ENCODE measurements around the gene RAD51B. TPM values are rescaled to one million over a fixed set of nuclear protein-coding genes. Genes with fewer than 3 reads are reported as not detected.
A peak's percentile ranks its signal among the peaks of the same experiment; 100 is the strongest.

RAD51B gene
- total and polyA plus RNA-seq, 9 of the 15 experiments (the other 6 are each of a cell fraction or from before 2014, with no cell fraction given) = 8.5 to 17.3 (median 11.3) TPM

GRCh38 chr14:68576496-68577244, 757.1 kb downstream of the RAD51B start:
- H3K9me3 ChIP-seq (replicated peaks; ENCODE audit: control insufficient read depth, insufficient read depth, low read depth, low read length) = no peaks in the 10 kb centered on the region
- H3K9ac ChIP-seq (ENCODE audit: insufficient read depth in 1 of 2, low read depth in 2 of 2, low read length in 2 of 2) = no peak overlapping the region
- no peak overlapping the region for H3K27ac ChIP-seq (ENCODE audit: extremely low read depth, low read depth, low read length)
- H3K4me3 ChIP-seq = no peak overlapping the region
- in situ Hi-C loops (cut with MboI) (no loop called here), intact Hi-C loops (cut with micrococcal nuclease) (no loop called here)
- no peaks in the 10 kb centered on the region for H4K20me1 ChIP-seq (replicated peaks; ENCODE audit: control insufficient read depth, insufficient read depth, low read length)
- ChIA-PET POLR2A (interaction anchor here (0.5 to 1.1 kb wide), 2 partner anchors 244 to 359 kb away, joined by 3 read pairs; no protein-coding TSS in a partner anchor), CTCF (ENCODE audit: low intra/inter-chr PET ratio) (no interaction called here)
- H3K36me3 ChIP-seq (ENCODE audit: control insufficient read depth, insufficient read depth, low read length) = no peaks in the 10 kb centered on the region
- H2AFZ ChIP-seq (ENCODE audit: low read depth, low read length) = no peak overlapping the region
- peak in 3 of 4 experiments; percentile 8 to 27 (median 11) for DNase-seq (ENCODE audit: extremely low read depth in 1 of 4, low spot score in 3 of 4)
- no peak for FAIRE-seq
- H3K4me1 ChIP-seq (replicated peaks in 1 of 2; ENCODE audit: control insufficient read depth in 2 of 2, insufficient read depth in 2 of 2, low read length in 2 of 2) = no peaks in the 10 kb centered on the region; a peak in 1 of 5 replicates
- H3K4me2 ChIP-seq (ENCODE audit: insufficient read depth, low read length) = no peak overlapping the region
- no TSS peak for BruUV-seq (replicated peaks)
- H3K27me3 ChIP-seq (ENCODE audit: control insufficient read depth in 2 of 2, insufficient read depth in 2 of 2, low read length in 2 of 2) = no peaks in the 10 kb centered on the region
- ATAC-seq = no peak
- TF ChIP-seq CBX5 (IDR thresholded peaks at IDR 0.05; ENCODE audit: borderline replicate concordance, low read depth) (no peak), JUNB (CRISPR knock-in tag; conservative IDR thresholded peaks at IDR 0.05) (0 out of 2 replicates have a peak, but pooled peaks have one; percentile 18), SMARCA4 (IDR thresholded peaks at IDR 0.05) (no peak), NR2C2 (CRISPR knock-in tag; IDR thresholded peaks at IDR 0.05) (no peak), NR2C2 (tag; IDR thresholded peaks at IDR 0.05) (0 out of 2 replicates have a peak, but pooled peaks have one; percentile 14), NRF1 (conservative IDR thresholded peaks at IDR 0.05 in 1 of 2, IDR thresholded peaks at IDR 0.05 in 1 of 2) (0 out of 4 replicates have a peak, but pooled peaks of 1 of the 2 experiments have one; percentile 13), ARID2 (IDR thresholded peaks at IDR 0.05) (no peak), GABPA (tag; conservative IDR thresholded peaks at IDR 0.05; ENCODE audit: low read depth) (no peak), NR2C1 (IDR thresholded peaks at IDR 0.05) (no peak), NR2C1 (tag; IDR thresholded peaks at IDR 0.05) (peak; percentile 48; the same call in 1 of the 2 replicates), ETS2 (tag; IDR thresholded peaks at IDR 0.05; ENCODE audit: borderline replicate concordance, poor library complexity, severe bottlenecking) (no peak), DPF2 (IDR thresholded peaks at IDR 0.05) (no peak), ATF3 (IDR thresholded peaks at IDR 0.05) (peak; percentile 70), ATF3 (CRISPR knock-in tag; conservative IDR thresholded peaks at IDR 0.05) (no peak), HMGXB4 (CRISPR knock-in tag; IDR thresholded peaks at IDR 0.05) (no peak), JUND (IDR thresholded peaks at IDR 0.05; ENCODE audit: borderline replicate concordance, low read depth, low read length) (peak; percentile 77), JUND (tag; IDR thresholded peaks at IDR 0.05; ENCODE audit: borderline replicate concordance, low read depth, low read length) (peak; percentile 58; the same call in 2 of the 3 replicates), FOSL1 (tag; conservative IDR thresholded peaks at IDR 0.05) (peak; percentile 51; the same call in 1 of the 2 replicates), SETDB1 (IDR thresholded peaks at IDR 0.05; ENCODE audit: low read length) (no peak)
- WGBS (ENCODE audit: insufficient coverage, low coverage, missing lambda C conversion rate) = 32% methylated on average over 4 of the region's 4 CpGs
- H3K79me2 ChIP-seq (ENCODE audit: control insufficient read depth, insufficient read depth, low read length) = no peaks in the 10 kb centered on the region
- H3K9me1 ChIP-seq (ENCODE audit: control insufficient read depth, insufficient read depth, low read length) = no peaks in the 10 kb centered on the region

All from K562 (cell line).